ENCODE results near the gene UQCR10.

UQCR10 gene

DNA sequence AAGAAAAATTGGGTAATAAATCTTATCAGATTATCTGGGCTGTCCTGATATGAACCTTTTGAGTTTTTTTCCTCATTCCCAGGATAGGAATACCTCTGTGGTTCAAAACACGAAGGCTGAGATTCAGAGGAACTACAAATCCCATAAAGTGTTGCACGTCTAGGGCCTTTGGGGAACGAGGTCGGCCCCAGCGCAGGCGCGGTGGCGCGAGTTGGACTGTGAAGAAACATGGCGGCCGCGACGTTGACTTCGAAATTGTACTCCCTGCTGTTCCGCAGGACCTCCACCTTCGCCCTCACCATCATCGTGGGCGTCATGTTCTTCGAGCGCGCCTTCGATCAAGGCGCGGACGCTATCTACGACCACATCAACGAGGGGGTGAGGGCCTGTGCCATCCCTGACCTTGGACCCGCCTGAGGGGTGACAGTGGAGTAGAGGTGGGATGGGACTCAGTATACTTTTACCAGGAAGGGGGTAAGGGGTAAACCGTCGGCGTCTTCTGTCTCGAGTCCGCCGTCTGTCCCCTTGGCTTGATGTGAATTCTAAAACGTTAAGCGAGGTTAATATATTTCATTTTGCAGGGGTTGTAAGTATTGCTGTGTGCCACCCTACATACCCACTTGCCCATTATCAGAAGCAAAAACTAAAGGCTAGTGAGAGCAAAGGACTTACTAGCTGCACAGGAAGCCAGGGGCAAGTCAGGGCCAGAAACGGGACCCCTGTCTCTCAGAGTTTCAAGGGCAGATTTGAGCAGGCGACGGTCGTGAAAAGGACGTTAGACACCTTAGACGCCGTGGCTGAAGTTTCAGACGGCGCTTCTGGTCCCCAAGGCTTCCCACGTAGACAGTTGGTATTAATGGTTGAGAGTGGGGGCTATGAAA, at the start of gene UQCR10:
Gene UQCR10 (plus strand): TSS at position 199 of the 881 bp plus-strand sequence. CDS start 30 bp downstream, at position 229.
- DNase-seq = peak; percentile 21 to 95 (median 84)

DNA sequence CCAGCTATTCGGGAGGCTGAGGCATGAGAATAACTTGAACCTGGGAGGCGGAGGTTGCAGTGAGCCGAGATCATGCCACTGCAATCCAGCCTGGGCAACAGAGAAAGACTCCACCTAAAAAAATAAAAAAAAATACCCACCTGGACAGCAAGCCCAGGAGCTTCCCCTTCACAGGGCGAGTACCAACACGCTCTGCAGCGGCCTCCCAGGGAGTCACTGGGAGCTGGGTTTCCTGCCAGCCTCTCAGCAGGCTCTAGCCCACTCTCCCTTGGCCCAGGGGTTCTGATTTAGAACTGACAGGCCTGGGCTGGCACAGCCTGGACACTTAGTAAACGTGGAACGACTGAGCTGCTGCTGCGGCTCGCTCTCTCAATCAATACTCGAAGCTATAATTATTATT, 49.4 kb upstream of the UQCR10 start:
- DNase-seq = no peak

DNA sequence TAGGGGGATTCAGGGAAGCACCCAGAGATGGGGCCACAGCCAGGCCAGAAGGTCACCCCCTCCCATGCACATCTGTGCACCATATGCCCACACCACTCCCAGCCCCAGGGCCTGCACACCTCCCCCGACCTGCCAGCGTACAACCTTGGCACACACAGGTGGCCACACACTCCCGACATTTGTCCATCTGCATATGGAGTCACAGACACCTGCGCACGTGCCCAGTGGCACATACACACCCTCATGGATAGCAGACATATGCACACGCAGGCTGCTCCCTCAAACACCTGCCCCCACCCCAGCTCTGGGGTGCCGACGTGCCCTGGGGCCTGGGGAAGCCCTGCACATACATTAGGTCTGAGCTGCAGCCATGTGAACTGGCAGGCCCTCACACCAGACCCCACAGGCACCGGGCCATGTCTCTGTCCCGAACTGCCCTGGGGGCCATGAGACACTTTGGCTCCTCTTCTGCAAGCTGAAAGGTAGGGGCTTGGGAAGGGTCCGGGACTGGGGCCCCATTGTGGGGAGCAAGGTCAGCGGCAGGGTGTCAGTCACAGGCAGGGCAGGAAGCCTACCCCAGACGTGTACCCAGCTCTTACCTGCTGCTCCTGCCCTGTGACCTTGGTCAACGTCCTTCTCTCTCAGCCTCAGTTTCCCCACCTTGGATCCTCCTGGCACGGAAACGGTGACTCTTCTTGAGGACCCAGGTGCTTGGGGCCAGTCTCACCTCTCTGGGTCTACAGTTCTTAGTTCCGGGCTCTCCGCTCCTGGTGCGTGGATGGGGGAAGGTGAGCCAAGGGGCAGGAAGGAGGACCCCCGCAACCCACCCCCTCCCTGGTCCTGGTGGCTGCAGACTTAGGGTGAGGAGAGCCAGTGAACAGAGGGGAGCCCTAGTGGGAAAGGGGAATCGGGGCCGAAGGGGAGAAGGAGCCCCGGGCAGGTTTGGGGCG, 47.9 kb upstream of the UQCR10 start:
- no peak for DNase-seq

DNA sequence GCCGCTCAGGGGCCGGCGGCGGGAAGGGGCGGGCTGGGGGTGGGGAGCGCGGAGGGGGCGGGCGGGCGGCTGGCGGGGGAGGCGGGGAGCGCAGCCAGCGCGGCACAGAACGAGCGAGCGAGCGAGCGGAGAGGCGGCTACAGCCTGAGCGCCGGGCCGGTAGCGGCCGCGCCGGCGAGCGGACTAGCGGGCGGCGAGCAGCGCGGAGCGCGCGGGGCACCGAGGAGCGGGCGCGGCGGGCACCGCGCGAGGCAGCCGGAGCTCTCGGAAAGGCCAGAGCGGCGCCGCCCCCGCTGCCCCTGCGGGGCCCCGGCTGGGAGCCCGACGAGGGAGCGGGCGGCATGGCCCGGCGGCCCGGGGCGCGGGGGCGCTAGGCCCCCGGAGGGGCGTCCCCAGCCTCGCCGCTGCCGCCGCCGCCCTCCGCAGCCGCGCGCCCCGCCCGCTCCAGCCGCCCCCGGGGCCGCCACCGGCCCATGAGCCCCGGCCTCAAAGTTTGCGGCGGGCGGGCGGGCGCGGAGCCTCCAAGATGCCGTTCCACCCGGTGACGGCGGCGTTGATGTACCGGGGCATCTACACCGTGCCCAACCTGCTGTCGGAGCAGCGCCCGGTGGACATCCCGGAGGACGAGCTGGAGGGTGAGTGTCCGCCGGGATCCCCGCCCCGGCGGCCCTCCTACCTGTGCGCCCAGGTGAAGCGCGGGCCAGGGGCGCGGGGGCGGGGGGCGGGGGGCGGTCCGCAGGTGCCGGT, 47.1 kb upstream of the UQCR10 start, which contains the start of gene CABP7:
Gene CABP7 (plus strand): TSS at position 105 of the 747 bp plus-strand sequence. CDS start 422 bp downstream, at position 527.
- no peak for DNase-seq

DNA sequence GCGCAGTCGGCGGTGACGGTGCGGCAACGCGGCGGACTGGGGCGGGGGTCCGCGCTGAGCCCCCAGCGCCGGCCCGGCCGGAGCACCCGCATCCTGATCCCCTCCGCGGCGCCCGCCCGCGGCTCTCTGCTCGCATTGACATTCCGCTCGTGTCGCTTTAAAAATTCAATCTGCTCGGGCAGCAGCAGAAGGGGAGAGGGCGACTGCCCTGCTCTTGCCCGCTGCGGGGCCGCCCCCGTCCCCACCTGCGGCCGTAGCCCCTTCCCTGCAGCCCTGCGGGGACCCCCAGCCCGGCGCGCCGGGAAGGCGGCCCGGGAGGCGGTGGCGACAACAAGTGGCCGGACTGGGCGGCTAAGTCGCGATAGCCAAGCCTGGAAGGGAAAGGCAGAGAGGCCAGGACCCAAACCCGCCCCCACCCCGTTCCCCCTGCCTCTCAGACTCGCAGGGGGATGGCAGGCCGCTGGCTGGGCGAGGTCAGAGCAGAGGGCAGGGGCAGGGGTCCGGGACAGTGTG, 46.3 kb upstream of the UQCR10 start:
- DNase-seq = no peak

DNA sequence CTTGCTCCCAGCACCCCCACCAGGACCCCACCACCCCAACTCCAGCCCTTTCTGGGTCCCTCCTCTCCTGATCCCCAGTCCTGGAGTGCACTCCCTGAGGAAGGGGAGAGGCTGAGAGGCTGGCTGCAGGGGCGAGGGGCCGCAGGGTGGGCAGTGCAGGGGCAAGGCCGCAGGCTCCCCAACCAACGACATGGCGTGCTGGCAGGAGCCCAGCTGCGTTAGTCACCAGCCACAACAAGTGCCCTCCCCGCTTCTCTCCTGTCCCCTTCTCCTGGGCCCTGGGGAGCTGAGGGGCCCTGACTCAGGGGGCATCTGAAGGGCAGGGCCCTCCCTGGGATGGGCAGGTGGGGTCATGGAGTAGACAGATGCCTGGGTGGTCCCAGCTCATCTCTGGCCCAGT, 45.0 kb upstream of the UQCR10 start:
- DNase-seq = no peak

DNA sequence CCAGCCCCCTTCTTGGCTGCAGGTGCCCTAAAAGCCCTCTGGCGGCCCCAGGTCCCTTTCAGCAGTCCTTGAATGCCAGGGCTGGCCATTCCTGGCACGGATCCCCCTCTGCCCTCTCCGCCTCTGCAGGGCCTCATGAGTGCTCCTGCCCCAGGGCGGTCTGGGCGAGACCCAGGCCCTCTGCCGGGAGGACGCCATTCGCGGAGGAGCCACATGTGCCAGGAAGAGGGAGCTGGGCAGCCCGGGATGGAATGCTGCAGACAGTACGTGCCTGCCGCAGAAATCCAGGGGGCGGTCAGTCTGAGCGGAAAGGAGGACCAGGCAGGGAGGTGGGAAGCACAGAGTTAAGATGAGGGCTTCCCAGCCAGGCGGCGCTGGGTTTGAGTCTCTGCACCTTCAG, 44.6 kb upstream of the UQCR10 start:
- DNase-seq = no peak

DNA sequence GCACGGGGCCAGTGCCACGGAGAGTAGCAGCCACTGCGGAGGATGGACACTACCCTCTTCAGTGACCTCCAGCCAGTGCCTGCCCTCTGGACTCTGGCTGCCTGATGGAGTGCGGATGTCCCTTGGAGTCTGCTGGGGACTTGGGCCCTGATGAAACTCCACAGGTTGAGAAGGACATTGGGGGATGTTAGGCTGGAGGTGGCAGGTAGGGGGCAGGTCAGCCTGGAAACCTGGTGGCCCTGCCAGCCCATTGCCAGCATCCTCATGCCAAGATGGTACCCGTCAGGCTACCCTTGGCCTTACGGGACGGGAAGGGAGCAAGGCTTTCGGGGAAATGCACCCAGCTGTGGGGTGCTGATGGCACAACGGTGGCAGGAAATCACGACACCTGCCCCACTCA, 43.4 kb upstream of the UQCR10 start:
- no peak for DNase-seq

DNA sequence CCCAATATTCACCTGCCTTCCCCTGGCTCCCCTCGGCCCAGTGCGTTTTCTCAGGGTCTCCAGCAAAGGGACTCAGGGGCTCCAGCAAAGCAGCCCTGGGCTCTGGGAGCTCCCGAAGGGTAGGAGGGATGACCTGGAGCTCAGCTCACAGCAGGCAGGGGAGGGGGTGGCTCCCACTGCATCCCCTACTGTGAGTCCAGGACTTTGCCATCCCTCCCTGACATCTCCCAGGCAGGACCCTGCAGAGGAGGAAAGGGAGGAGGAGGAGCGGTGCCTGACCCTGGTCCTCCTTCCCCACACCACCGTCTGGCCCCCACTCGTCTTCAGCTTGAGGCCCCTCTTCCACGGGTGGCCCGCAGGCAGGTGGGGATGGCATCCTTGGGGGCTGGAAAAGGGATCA, 42.3 kb upstream of the UQCR10 start:
- DNase-seq = no peak

DNA sequence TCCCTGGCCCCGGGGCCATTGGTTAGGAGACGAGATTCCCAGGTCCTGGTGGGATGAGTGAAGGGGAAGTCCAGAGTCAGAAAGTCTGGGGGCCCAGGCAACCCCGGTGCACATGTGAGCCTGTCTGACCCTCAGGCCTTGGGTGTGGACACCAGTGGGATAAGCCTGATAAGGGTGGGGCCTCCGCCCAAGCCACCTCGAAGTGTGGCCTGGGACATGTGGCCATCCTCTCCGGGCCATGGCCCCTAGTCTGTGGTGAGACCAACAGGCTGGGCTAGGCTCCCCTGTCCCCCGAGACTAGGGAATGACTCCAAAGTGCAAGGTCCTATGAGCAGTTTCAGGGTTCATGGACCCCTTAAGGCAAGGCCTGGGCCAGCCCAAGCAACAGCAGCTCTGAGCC, 41.1 kb upstream of the UQCR10 start:
- no peak for DNase-seq

DNA sequence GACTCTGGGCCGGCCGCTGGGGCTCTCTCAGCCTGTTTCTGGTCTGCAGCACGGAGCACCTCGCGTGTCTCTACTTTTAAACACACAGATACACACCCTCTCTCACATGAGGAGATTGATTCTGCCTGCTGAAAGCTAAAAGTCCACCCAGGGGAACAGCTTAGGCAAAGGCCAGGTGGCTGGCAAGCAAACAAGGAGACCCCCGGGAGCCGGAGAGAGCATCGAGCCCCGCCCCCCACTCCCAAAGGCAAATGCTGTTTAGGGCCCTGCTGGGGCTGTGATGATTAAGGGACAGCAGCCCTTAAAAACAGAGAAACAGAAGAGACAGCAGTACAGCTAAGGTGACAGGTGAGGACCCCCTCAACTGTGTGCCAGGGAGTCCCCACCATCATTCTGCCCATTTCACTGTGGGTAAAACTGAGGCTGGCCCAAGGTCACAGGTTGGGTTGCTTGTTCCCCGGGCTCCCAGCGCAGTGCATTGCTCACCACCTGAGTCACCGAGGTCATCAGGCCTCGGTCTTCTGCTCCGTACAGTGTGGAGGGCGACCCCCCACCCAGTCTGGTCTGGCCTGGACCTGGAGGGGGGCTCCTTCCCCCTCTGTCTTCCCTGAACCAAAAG, 40.5 kb upstream of the UQCR10 start:
- DNase-seq = peak in 1 of 56 donors; percentile 51

DNA sequence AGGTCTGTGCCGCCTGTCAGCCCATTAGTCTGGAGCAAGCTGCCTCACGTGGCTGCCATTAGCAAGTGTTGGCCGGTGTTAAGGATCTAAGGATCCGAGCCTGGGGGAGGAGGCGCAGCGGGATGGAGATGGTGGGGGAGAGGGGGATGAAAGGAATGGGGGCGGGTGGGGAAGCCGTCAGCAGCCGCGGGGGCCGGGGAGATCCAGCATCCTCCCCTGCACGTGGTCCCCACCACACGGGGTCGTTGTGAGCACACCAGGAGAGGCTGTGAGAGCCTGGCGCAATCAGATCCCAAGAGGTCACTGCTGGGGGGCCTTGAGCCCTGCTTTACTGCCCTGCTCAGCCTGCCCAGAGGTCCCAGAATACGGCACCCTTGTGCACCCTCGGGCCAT, 40.0 kb upstream of the UQCR10 start:
- peak in 9 of 56 donors; percentile 7 to 51 (median 15) for DNase-seq

DNA sequence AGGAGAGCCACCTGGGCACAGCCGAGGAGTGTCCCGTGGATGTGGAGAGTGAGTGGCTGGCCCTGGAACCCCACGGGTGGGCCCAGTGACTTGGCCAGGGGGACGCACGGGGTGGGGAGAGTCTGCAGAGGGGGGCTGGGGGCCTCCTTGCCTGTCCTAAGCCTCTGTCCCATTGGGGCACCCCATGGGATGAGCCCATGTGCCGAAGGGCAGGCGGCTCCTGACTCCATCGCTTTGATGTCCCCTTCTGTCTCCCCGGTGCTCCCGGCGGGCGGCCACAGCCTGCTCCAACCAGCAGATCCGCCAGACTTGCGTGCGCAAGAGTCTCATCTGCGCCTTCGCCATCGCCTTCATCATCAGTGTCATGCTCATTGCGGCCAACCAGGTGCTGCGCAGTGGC, 38.0 kb upstream of the UQCR10 start:
- no peak for DNase-seq

DNA sequence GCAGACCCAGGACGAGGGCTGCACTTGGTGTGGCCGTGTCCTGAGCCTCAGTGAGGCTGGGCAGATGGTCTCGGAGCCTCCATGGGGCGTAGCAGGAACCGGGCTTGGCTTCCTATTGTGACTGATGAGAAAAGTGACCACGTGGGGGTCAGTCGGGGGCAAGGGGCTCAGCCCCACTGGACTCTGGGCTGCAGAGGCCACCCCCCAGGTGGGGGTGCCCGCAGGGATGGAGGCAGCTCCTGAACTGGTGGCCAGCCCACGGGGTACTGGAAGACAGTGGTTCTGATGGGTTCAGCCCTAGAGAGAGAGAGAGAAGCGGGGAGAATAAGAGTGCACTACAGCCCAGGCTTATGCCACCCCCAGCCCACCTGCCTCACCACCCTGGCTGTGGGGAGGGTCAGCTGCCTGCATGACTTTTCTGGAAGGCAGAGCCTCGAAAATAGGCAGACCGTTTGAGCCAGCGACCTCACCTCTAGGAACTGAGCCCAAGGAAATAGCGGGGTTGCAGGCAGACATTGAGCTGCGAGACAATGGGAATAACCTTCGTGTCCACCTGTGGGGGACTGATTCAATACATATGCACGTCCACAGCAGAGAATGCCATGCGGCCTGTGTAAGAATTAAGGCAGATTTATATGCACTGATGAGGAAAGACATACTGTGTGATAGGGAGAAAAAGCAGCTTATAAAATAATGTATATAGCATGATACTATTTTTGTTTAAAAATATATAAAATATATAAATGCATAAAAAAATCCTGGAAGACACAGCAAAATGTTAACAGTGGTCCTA, 35.9 kb upstream of the UQCR10 start:
- no peak for DNase-seq

DNA sequence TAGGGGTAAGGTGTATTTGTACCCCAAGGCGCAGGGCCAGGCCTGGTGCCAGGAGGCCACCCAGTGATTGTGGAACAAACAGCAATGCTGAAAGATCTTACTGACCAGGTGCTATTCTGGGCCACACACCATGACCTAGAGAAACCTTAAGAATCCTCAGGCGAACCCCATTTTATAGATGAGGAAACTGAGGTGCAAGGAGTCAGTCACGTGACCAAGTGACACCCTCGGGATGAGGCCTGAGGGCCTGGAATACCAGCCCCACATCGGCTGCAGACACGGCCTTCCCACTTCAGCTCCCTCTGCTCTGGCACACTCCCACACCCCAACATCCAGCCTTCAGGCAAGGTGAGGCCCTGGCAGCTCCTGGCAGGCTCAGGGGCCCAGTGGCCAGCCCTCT, 34.3 kb upstream of the UQCR10 start:
- no peak for DNase-seq

DNA sequence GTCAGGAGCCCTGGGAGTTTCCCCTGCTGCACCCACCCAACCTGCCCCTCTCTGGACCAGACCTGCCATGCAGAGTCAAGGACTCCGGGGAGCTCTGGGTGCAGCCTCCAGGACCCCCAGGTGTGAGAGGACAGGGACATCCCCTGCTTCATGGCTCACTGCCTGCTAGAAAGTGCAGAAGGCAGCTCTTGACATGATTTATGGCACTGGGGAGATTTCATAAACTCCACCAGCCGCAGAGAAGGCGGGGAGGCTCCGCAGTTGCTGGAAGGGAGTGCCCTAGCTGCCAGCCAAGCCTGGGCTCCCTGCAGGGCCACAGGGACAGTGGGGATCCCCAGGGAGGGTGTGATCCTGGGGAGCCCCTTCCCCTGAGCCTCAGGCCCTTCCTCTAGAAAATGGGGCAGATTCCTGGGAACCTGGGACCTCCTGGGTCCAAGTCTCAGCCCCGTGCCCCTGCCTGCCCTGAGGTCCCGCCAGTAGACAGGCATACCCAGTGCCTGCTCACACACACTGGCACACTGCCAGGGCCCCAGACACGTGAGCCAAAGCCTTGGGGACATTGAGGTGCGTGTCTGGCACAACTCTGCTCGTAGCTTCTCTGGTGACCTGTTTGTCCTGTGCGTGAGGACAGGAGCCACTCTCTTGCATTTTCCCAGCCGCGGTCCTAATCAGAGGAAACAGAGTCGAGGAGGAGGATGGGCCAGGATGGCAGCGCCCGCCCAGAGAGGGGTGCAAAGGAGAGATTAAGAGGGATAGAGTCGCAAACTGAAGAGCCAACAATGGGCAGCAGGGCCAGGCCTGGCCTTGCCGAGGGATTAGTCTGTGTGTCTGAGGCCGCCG, 33.6 kb upstream of the UQCR10 start:
- DNase-seq = peak in 6 of 56 donors; percentile 1 to 23 (median 9)

DNA sequence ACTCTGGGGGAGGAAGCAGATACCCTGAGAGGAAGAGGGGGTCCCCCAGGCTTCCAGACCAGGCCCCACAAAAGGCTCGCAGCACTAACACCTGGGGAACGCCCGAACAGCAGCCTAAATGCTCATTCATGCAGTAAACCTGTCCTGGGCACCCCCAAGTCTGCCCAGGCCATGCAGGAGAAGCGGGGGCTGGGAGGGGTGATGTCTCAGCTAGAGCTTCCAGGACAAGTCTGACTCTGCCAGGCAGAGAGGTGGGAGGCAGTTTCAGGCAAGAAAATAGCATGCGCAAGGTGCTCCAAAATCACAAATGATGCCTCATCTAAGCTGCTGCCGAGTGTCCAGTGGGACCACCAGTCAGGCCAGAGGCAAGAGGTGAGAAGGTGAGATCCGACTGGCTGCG, 32.8 kb upstream of the UQCR10 start:
- DNase-seq = peak in 5 of 56 donors; percentile 10 to 56 (median 19)

DNA sequence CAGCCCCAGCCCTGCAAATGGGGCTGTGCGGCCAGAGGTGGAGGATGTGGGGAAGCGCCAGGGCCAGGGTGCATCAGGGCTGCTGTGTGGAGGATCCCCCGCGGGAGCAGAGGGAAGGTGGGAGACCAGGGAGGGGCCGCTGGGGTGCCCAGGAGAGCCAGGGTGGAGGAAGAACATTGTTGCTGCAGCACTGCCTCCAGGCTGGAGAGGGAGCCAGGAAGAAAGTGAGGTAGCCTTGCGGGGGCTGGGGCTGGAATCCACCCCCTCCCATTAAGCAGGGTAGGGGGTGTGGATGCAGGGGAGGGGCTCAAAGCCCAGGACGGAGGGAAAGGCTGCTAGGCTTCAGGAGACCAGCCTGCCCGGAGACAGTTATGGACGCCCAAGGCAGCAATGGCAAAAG, 32.3 kb upstream of the UQCR10 start:
- peak in 1 of 56 donors; percentile 56 for DNase-seq

DNA sequence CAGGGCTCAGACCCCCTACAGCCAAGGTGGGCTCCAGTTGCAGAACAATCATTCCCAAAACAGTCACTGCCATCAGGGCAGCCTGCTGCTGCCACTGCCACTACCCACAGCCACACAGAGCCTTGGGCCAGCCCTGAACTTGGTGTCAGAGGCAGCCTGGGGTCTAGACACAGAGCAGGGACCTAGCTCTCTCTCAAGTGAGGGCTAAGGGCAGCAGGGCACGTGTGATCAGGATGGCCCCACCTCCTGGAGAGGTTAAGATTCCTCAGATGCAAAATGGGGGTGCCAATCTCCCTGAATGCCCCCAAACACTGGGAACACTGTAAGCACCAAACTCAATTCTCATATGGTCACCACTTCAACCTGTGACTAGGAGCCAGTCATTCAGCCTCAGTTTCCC, 31.8 kb upstream of the UQCR10 start:
- no peak for DNase-seq
